GM20000 (cell line): Measurements from ENCODE around the gene AASS.

Experiments
- DNase-seq: peaks from one replicate; pipeline ENCODE4 v3.0.0; 2012; ENCODE audit warnings: low spot score
- TF ChIP-seq, protein P1 (sequence below): IDR thresholded peaks from 2 replicates; pipeline ENCODE4 v1.5.1; 2012; ENCODE audit warnings: mild to moderate bottlenecking, control low read depth; ENCODE audit errors: extremely low read depth, missing control alignments

The AASS gene

DNA sequence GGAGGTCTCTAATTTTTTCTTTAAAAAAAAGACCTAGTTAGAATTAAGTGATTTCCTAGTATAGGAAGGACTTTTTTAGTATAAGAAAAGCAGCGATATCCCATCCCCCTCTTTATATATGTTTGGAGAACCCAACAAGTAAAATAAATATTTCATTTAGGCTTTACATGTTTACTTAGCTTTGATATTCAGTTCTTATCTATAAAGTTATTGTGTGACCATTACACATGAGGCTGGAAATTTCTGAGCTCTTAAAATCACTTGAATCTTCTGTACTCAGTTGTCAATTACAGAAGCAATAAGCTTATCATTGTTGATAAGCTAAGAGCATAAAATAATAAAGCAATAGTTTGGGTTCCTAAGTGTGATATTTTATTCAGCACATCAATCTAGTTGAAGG lies 89.7 kb downstream of the AASS start:
- DNase-seq = no peak
- TF ChIP-seq, protein P1, sequence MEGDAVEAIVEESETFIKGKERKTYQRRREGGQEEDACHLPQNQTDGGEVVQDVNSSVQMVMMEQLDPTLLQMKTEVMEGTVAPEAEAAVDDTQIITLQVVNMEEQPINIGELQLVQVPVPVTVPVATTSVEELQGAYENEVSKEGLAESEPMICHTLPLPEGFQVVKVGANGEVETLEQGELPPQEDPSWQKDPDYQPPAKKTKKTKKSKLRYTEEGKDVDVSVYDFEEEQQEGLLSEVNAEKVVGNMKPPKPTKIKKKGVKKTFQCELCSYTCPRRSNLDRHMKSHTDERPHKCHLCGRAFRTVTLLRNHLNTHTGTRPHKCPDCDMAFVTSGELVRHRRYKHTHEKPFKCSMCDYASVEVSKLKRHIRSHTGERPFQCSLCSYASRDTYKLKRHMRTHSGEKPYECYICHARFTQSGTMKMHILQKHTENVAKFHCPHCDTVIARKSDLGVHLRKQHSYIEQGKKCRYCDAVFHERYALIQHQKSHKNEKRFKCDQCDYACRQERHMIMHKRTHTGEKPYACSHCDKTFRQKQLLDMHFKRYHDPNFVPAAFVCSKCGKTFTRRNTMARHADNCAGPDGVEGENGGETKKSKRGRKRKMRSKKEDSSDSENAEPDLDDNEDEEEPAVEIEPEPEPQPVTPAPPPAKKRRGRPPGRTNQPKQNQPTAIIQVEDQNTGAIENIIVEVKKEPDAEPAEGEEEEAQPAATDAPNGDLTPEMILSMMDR = no peak

- no peak for DNase-seq
- TF ChIP-seq, protein P1 = no peak
These were observed 97.6 kb downstream of the AASS start for GRCh38 chr7:122046402-122046801.

DNA sequence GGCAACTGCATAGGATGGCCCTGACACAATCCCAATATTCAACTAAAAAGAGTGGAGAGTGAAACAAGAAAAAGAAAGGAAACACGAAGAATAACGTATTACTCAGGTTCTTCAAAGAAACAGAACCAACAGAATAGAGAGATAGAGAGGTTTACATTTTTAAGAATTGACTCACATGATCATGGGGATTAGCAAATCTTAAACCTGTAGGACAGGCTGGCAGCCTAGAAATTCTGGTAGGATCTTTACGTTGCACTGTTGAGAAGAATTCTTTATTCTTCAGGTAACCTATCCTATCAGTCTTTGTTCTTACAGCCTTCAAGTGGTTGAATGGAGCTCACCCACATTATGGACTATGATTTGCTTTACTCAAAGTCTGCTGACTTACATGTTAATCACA lies 103.9 kb downstream of the AASS start:
- TF ChIP-seq, protein P1 = no peak
- DNase-seq = no peak

- TF ChIP-seq, protein P1 = no peak
- no peak for DNase-seq
These were observed 105.1 kb downstream of the AASS start for GRCh38 chr7:122038904-122039303.

- TF ChIP-seq, protein P1 = no peak
- no peak for DNase-seq
These were observed 105.9 kb downstream of the AASS start for GRCh38 chr7:122038134-122038533.

- no peak for DNase-seq
- TF ChIP-seq, protein P1 = no peak
These were observed 108.2 kb downstream of the AASS start for GRCh38 chr7:122035876-122036275.

DNA sequence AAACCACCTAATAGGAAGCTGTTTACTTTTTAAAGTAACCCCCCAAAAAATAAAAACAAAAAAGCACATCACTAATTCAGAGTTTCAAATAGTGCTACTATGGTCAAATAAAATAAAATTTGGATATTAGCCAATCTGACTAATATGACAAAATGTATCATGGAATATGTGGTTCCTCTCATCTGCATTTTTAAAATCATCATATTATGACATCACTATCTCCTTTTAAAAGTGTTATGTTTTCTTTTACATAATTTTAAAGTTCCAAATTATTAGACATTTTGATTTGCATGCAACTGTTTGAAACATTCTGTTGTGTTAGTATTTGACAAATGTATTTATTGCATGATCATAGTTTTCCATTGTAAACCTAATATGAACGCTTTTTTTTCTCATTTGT lies 110.4 kb downstream of the AASS start:
- no peak for DNase-seq
- TF ChIP-seq, protein P1 = no peak

- DNase-seq = no peak
- TF ChIP-seq, protein P1 = no peak
These were observed 117.0 kb downstream of the AASS start for GRCh38 chr7:122027058-122027457.
